H1 (cell line): ENCODE measurements around the gene LLGL2.

Source experiments
- CEBPB ChIP-seq: IDR thresholded peaks from 2 replicates; pipeline ENCODE4 v1.6.1; 2012; ENCODE audit warnings: low read depth, low read length
- CHD2 ChIP-seq: IDR thresholded peaks from 2 replicates; pipeline ENCODE4 v1.6.1; 2012; ENCODE audit warnings: low read length, improper control_type of control experiment
- EP300 ChIP-seq, 2 experiments: IDR thresholded peaks; 1 replicate in 1 of 2; 2 replicates in 1 of 2; pipeline ENCODE4 v1.6.1; 2011 to 2012; ENCODE audit warnings: low read depth in 2 of 2, low read length in 2 of 2, mild to moderate bottlenecking in 2 of 2, borderline replicate concordance in 1 of 2, inconsistent platforms in 1 of 2, moderate library complexity in 1 of 2
- POLR2AphosphoS5 ChIP-seq: IDR thresholded peaks from 2 replicates; pipeline ENCODE4 v1.6.1; 2011; ENCODE audit warnings: low read depth, low read length
- TAF1 ChIP-seq: IDR thresholded peaks from 2 replicates; pipeline ENCODE4 v1.6.1; 2011; ENCODE audit warnings: mild to moderate bottlenecking, low read depth, low read length
- ZNF274 ChIP-seq: IDR thresholded peaks from 2 replicates; pipeline ENCODE4 v1.7.0; 2012; ENCODE audit warnings: low read length, borderline replicate concordance; ENCODE audit errors: extremely low read depth
- TF ChIP-seq, protein P1 (sequence below): IDR thresholded peaks from 2 replicates; pipeline ENCODE4 v1.6.1; 2012; ENCODE audit warnings: inconsistent platforms
- TF ChIP-seq, protein P2 (sequence below), 3 experiments: IDR thresholded peaks; 1 replicate in 2 of 3; 2 replicates in 1 of 3; pipeline versions ENCODE4 v1.5.1 to v1.6.1; 2011; ENCODE audit warnings: low read length in 3 of 3, mild to moderate bottlenecking in 3 of 3, inconsistent platforms in 2 of 3, low read depth in 1 of 3, moderate library complexity in 1 of 3; ENCODE audit not compliant: insufficient read depth in 1 of 3; ENCODE audit errors: control extremely low read depth in 1 of 3

DNA sequence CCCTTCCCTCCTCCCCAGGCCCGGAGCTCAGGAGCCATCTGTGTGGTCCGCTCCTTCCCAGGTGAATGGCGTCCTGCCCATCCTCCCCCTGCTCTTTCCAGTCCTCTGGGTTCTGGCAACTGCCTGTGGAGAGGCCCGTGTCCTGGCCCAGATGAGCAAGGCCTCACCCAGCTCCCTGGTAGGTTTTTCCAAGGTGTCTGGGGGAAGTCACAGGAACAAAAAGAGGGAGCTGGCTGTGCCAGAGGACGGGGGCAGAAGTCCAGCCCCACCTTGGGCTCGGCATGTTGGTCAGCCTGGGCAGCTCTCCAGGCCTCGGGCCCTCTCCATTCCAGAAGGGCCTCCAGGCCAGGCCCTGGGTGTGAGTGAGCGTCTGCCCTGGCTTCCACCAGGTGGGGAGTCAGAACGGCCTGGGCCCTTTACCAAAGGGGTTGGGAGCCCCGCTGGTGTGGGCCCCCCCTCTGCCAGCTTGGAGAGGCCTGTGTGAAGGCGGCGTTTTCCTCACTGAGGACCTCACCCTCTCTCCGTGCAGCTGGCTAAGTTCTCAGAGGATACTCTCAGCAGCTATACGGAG is 35.2 kb upstream of the LLGL2 start:
- TF ChIP-seq, protein P1, sequence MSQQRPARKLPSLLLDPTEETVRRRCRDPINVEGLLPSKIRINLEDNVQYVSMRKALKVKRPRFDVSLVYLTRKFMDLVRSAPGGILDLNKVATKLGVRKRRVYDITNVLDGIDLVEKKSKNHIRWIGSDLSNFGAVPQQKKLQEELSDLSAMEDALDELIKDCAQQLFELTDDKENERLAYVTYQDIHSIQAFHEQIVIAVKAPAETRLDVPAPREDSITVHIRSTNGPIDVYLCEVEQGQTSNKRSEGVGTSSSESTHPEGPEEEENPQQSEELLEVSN = no peak
- TF ChIP-seq ZNF274 = no peak
- no peak for TF ChIP-seq TAF1
- no peak for TF ChIP-seq CEBPB
- TF ChIP-seq EP300 (IDR thresholded peaks at IDR 0.05; ENCODE audit: borderline replicate concordance in 1 of 2, low read depth in 2 of 2, low read length in 2 of 2) = no peak
- no peak for TF ChIP-seq CHD2
- TF ChIP-seq, protein P2, sequence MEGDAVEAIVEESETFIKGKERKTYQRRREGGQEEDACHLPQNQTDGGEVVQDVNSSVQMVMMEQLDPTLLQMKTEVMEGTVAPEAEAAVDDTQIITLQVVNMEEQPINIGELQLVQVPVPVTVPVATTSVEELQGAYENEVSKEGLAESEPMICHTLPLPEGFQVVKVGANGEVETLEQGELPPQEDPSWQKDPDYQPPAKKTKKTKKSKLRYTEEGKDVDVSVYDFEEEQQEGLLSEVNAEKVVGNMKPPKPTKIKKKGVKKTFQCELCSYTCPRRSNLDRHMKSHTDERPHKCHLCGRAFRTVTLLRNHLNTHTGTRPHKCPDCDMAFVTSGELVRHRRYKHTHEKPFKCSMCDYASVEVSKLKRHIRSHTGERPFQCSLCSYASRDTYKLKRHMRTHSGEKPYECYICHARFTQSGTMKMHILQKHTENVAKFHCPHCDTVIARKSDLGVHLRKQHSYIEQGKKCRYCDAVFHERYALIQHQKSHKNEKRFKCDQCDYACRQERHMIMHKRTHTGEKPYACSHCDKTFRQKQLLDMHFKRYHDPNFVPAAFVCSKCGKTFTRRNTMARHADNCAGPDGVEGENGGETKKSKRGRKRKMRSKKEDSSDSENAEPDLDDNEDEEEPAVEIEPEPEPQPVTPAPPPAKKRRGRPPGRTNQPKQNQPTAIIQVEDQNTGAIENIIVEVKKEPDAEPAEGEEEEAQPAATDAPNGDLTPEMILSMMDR (IDR thresholded peaks at IDR 0.05; ENCODE audit: control extremely low read depth in 1 of 3, insufficient read depth in 1 of 3, low read depth in 1 of 3, low read length in 3 of 3) = no peak
- no peak for TF ChIP-seq POLR2AphosphoS5
